NT2/D1 (cell line): ENCODE data around the gene IL19.

ENCODE experiments used
- YY1 ChIP-seq: IDR thresholded peaks from 2 replicates; pipeline ENCODE4 v1.6.1; 2011; ENCODE audit not compliant: insufficient read length, insufficient read depth
- ZNF274 ChIP-seq: IDR thresholded peaks from 2 replicates; pipeline ENCODE4 v1.6.1; 2011; ENCODE audit warnings: mild to moderate bottlenecking, low read depth, low read length

DNA sequence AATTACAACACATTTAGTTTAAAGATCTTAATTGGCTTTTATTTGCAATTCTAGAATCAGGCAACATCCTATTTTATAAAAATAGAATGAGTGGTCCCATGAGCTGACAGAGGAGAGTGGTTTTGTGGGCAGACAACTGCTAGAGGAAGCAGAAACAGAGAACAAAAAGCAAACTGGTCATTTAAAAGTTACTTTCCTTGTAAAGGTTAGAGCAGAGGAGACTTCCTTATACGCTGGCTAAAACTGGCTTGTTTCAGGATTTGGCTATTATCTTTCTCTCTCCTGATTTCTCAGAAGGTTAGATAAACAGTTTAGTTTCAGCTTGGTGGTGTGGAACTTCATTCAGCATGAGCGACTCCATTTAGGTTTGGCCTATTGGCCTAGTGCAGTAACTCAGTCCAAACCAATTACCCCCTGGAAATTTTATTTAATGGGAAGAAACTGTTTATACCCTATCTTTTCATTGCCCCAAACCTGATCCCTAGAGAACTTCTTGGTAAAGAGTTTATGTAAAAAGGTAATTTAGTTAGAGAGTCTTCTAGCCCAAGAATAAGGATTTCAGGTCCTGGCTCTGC is 62.6 kb downstream of the IL19 start:
- TF ChIP-seq ZNF274: no peak
- no peak for TF ChIP-seq YY1
